HG03108 (cell line): ENCODE data around the gene NPR2.

Experiments
- ATAC-seq: cut with Tn5 transposase; IDR thresholded peaks from one replicate; pipeline ENCODE4 v1.9.1; 2021; ENCODE audit warnings: moderate library complexity; ENCODE audit not compliant: unreplicated experiment

Gene NPR2

GRCh38 chr9:35798658-35799374 lies 7.4 kb downstream of the NPR2 start:
- ATAC-seq = no peak

- no peak for ATAC-seq
These were observed 9.1 kb downstream of the NPR2 start for GRCh38 chr9:35800530-35800929.

GRCh38 chr9:35801328-35802128 lies 10.1 kb downstream of the NPR2 start:
- no peak for ATAC-seq

- no peak for ATAC-seq
These were observed 14.7 kb downstream of the NPR2 start for GRCh38 chr9:35806101-35806500.

GRCh38 chr9:35808433-35808832 lies 17.0 kb downstream of the NPR2 start:
- ATAC-seq = no peak

- no peak for ATAC-seq
These were observed 18.7 kb downstream of the NPR2 start for GRCh38 chr9:35810122-35810521.

GRCh38 chr9:35811381-35812024 lies 20.1 kb downstream of the NPR2 start:
- ATAC-seq = no peak

- ATAC-seq = peak; percentile 51
These were observed 20.7 kb downstream of the NPR2 start, which contains the start of gene SPAG8 for GRCh38 chr9:35812025-35812602. TSS of gene SPAG8 (minus strand) at chr9:35812262. CDS start at chr9:35812147, 115 bp downstream.

- ATAC-seq = no peak
These were observed 22.2 kb downstream of the NPR2 start for GRCh38 chr9:35813434-35814105.

- ATAC-seq = peak; percentile 14
These were observed 22.9 kb downstream of the NPR2 start for GRCh38 chr9:35814106-35814840.

- ATAC-seq = peak; percentile 66
These were observed 23.6 kb downstream of the NPR2 start, which contains the start of gene HINT2 for GRCh38 chr9:35814841-35815543. TSS of gene HINT2 (minus strand) at chr9:35815042. CDS start at chr9:35814979, 63 bp downstream.

- ATAC-seq = no peak
These were observed 25.3 kb downstream of the NPR2 start for GRCh38 chr9:35816708-35817107.

- no peak for ATAC-seq
These were observed 26.9 kb downstream of the NPR2 start for GRCh38 chr9:35818341-35818740.

GRCh38 chr9:35820076-35820475 lies 28.7 kb downstream of the NPR2 start:
- ATAC-seq = no peak

GRCh38 chr9:35822926-35823325 lies 31.5 kb downstream of the NPR2 start:
- ATAC-seq = no peak

- ATAC-seq = no peak
These were observed 34.8 kb downstream of the NPR2 start for GRCh38 chr9:35826071-35826701.

- ATAC-seq = no peak
These were observed 36.1 kb downstream of the NPR2 start for GRCh38 chr9:35827486-35827885.

- ATAC-seq = no peak
These were observed 37.3 kb downstream of the NPR2 start, which contains the start of gene FAM221B for GRCh38 chr9:35828716-35829083. TSS of gene FAM221B (minus strand) at chr9:35828732. CDS start at chr9:35826161, 2,571 bp downstream.
